Heart left ventricle (tissue), 13 donors: ENCODE data around the gene DNAJB9.

Experiments used
- POLR2A ChIP-seq, 2 donors: fragments of 450-650 bp; IDR thresholded peaks; one replicate each; pipeline ENCODE4 v1.6.1; 2017; ENCODE audit warnings: antibody characterized with exemption in 2 of 2, mild to moderate bottlenecking in 2 of 2, moderate library complexity in 2 of 2
- TF ChIP-seq, protein P1 (sequence below), 12 donors: fragments of 200-600 bp; sonication (generic) in 4 of 12; IDR thresholded peaks; one replicate each; pipeline versions ENCODE4 v1.5.0 to v1.8.0; 2018 to 2022; ENCODE audit warnings: antibody characterized with exemption in 12 of 12, mild to moderate bottlenecking in 5 of 12
- donor health status: ischemic (EF 13 %, LVEDD 7.1; RV severe dilation, severe dysfunction).
- donor health status: DM: no; HTN: yes; CAD: no.
- donor health status: DM: no; HTN: no; CAD: no.
- donor health status: ischemic (EF 25% LVEDD 6.9; RV normal size, moderate dysfunction).
- donor health status: ischemic (EF 25% LVEDD 5.7; RV mildly dilated, moderate dysfunction).
- donor health status: ischemic (EF 35%, LVEDD 5.7; RV mildly dilated, moderate dysfunction).
- donor health status: nonischemic (EF 11% LVEDD 7.7; RV severe dilation, severe dysfunction).
- donor health status: DM: yes; HTN: yes; CAD: no.
- donor health status: PGD.
- donor health status: ischemic (EF 29% LVEDD 5.4; RV normal size, mild dysfunction).
- donor health status: nonischemic (EF 23%, LVEDD 6.1; RV moderate dilation, normal function).

DNA sequence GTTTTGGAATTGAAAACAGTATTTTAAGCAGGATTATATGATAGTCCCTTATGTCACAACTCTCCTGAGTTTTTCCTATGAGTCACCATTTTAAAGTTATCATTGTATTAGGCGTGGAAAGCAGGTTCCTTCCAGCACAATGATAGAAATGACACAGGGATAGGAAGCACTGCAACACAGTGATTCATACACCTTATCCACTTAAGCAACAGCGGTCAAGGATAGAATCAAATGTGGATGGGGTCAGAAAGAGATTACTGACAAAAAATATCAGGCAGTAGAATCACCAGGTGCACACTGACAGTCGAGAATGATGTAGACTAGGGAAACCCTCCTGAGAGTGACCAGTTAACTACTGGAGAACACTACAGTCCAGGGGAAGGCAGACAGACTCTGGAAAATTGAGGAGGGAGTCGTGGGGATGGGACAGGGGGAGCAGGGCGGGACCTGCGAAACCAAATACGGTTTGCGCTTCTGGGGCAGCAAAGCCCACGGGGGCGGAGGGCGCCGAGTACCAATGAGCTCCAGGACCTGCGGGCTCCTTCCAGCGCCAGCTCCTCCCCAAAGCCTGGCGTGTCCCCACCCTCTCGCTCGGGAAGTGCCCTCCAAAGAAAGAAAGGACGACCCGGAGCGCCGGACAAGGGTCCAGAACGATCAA, 44.2 kb upstream of the DNAJB9 start:
- no peak for TF ChIP-seq POLR2A (IDR thresholded peaks at IDR 0.05)
- TF ChIP-seq, protein P1, sequence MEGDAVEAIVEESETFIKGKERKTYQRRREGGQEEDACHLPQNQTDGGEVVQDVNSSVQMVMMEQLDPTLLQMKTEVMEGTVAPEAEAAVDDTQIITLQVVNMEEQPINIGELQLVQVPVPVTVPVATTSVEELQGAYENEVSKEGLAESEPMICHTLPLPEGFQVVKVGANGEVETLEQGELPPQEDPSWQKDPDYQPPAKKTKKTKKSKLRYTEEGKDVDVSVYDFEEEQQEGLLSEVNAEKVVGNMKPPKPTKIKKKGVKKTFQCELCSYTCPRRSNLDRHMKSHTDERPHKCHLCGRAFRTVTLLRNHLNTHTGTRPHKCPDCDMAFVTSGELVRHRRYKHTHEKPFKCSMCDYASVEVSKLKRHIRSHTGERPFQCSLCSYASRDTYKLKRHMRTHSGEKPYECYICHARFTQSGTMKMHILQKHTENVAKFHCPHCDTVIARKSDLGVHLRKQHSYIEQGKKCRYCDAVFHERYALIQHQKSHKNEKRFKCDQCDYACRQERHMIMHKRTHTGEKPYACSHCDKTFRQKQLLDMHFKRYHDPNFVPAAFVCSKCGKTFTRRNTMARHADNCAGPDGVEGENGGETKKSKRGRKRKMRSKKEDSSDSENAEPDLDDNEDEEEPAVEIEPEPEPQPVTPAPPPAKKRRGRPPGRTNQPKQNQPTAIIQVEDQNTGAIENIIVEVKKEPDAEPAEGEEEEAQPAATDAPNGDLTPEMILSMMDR (IDR thresholded peaks at IDR 0.05) = no peak
